MM.1S (cell line): ENCODE measurements around the gene SPATA12.

Source experiments
- DNase-seq: peaks from one replicate; pipeline ENCODE4 v3.0.0-alpha.2; 2015
- H2AFZ ChIP-seq: fragments of 300-600 bp; sonication (generic); 2 replicates; pipeline ENCODE4 v1.6.0; 2016; ENCODE audit warnings: antibody characterized with exemption, low read length
- H3F3A ChIP-seq: fragments of 300-600 bp; sonication (generic); 2 replicates; pipeline ENCODE4 v1.6.1; 2016; ENCODE audit warnings: mild to moderate bottlenecking, antibody characterized with exemption, low read length, moderate library complexity, mixed read lengths; ENCODE audit not compliant: insufficient read depth
- H3K27ac ChIP-seq: fragments of 300-600 bp; sonication (generic); 2 replicates; pipeline ENCODE4 v1.5.1; 2016; ENCODE audit warnings: mild to moderate bottlenecking, low read length
- H3K27me3 ChIP-seq: fragments of 300-600 bp; sonication (generic); replicated peaks from 2 replicates; pipeline ENCODE4 v1.6.0; 2016; ENCODE audit warnings: low read length; ENCODE audit not compliant: insufficient read depth
- H3K36me3 ChIP-seq: fragments of 300-600 bp; sonication (generic); replicated peaks from 2 replicates; pipeline ENCODE4 v1.6.1; 2016; ENCODE audit warnings: mild to moderate bottlenecking, low read length, mixed read lengths; ENCODE audit not compliant: insufficient read depth
- H3K4me1 ChIP-seq: fragments of 300-600 bp; sonication (generic); 2 replicates; pipeline ENCODE4 v1.6.1; 2016; ENCODE audit warnings: low read length, mixed read lengths
- H3K4me2 ChIP-seq: fragments of 300-600 bp; sonication (generic); 2 replicates; pipeline ENCODE4 v1.6.0; 2016; ENCODE audit warnings: low read depth, low read length
- H3K4me3 ChIP-seq: fragments of 300-600 bp; sonication (generic); 2 replicates; pipeline ENCODE4 v1.5.1; 2016; ENCODE audit warnings: low read length, mixed read lengths
- H3K79me2 ChIP-seq: fragments of 300-600 bp; sonication (generic); 2 replicates; pipeline ENCODE4 v1.6.1; 2016; ENCODE audit warnings: mixed run types, low read length, mixed read lengths
- H3K9ac ChIP-seq: fragments of 300-600 bp; sonication (generic); 2 replicates; pipeline ENCODE4 v1.6.1; 2016; ENCODE audit warnings: low read length, mixed read lengths
- H3K9me2 ChIP-seq: fragments of 300-600 bp; sonication (generic); replicated peaks from 2 replicates; pipeline ENCODE4 v1.6.1; 2016; ENCODE audit warnings: mild to moderate bottlenecking, low read length, mixed read lengths; ENCODE audit not compliant: insufficient read depth
- H3K9me3 ChIP-seq: fragments of 300-600 bp; sonication (generic); replicated peaks from 2 replicates; pipeline ENCODE4 v1.6.1; 2016; ENCODE audit warnings: mild to moderate bottlenecking, low read length, mixed read lengths; ENCODE audit not compliant: insufficient read depth
- H4K20me1 ChIP-seq: fragments of 300-600 bp; sonication (generic); 2 replicates; pipeline ENCODE4 v1.6.1; 2016; ENCODE audit warnings: mild to moderate bottlenecking, low read length, moderate library complexity, mixed read lengths; ENCODE audit not compliant: insufficient read depth
- EZH2 ChIP-seq: fragments of 300-600 bp; sonication (generic); optimal IDR thresholded peaks from 2 replicates; pipeline ENCODE3; 2017; ENCODE audit warnings: low read depth, mild to moderate bottlenecking, antibody characterized with exemption, low read length, mixed read lengths
- EZH2phosphoT487 ChIP-seq: fragments of 300-600 bp; sonication (generic); IDR thresholded peaks from 2 replicates; pipeline ENCODE4 v1.6.1; 2018; ENCODE audit warnings: antibody characterized with exemption, low read length
- TF ChIP-seq, protein P1 (sequence below): fragments of 300-600 bp; sonication (generic); IDR thresholded peaks from 2 replicates; pipeline ENCODE4 v1.5.1; 2016; ENCODE audit warnings: antibody characterized with exemption, low read length, mixed read lengths

The SPATA12 gene

GRCh38 chr3:57048728-57049127 lies 11.7 kb upstream of the SPATA12 start:
- H3K27ac ChIP-seq, result no peak overlapping the region
- no peaks in the 10 kb centered on the region for H3K36me3 ChIP-seq
- no peak overlapping the region for H3K4me2 ChIP-seq
- H3K9me3 ChIP-seq, result no peaks in the 10 kb centered on the region
- TF ChIP-seq EZH2, result no peak
- TF ChIP-seq, protein P1, sequence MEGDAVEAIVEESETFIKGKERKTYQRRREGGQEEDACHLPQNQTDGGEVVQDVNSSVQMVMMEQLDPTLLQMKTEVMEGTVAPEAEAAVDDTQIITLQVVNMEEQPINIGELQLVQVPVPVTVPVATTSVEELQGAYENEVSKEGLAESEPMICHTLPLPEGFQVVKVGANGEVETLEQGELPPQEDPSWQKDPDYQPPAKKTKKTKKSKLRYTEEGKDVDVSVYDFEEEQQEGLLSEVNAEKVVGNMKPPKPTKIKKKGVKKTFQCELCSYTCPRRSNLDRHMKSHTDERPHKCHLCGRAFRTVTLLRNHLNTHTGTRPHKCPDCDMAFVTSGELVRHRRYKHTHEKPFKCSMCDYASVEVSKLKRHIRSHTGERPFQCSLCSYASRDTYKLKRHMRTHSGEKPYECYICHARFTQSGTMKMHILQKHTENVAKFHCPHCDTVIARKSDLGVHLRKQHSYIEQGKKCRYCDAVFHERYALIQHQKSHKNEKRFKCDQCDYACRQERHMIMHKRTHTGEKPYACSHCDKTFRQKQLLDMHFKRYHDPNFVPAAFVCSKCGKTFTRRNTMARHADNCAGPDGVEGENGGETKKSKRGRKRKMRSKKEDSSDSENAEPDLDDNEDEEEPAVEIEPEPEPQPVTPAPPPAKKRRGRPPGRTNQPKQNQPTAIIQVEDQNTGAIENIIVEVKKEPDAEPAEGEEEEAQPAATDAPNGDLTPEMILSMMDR, result no peak
- no peak for TF ChIP-seq EZH2phosphoT487
- no peaks in the 10 kb centered on the region for H4K20me1 ChIP-seq
- H3K27me3 ChIP-seq, result no peaks in the 10 kb centered on the region
- no peaks in the 10 kb centered on the region for H3K4me1 ChIP-seq
- H3K4me3 ChIP-seq, result no peak overlapping the region
- no peaks in the 10 kb centered on the region for H3F3A ChIP-seq
- no peaks in the 10 kb centered on the region for H3K79me2 ChIP-seq
- H2AFZ ChIP-seq, result no peak overlapping the region
- no peaks in the 10 kb centered on the region for H3K9me2 ChIP-seq
- no peak overlapping the region for H3K9ac ChIP-seq
- no peak for DNase-seq

GRCh38 chr3:57052662-57053061 lies 7.8 kb upstream of the SPATA12 start:
- no peak overlapping the region for H2AFZ ChIP-seq
- H3K9ac ChIP-seq, result no peak overlapping the region
- H4K20me1 ChIP-seq, result no peaks in the 10 kb centered on the region
- H3F3A ChIP-seq, result no peaks in the 10 kb centered on the region
- no peak overlapping the region for H3K4me3 ChIP-seq
- no peaks in the 10 kb centered on the region for H3K36me3 ChIP-seq
- H3K9me3 ChIP-seq, result no peaks in the 10 kb centered on the region
- H3K9me2 ChIP-seq, result no peaks in the 10 kb centered on the region
- H3K27me3 ChIP-seq, result no peaks in the 10 kb centered on the region
- TF ChIP-seq, protein P1, result no peak
- TF ChIP-seq EZH2phosphoT487 (no peak), EZH2 (no peak)
- no peaks in the 10 kb centered on the region for H3K4me1 ChIP-seq
- H3K27ac ChIP-seq, result no peak overlapping the region
- H3K79me2 ChIP-seq, result no peaks in the 10 kb centered on the region
- H3K4me2 ChIP-seq, result no peak overlapping the region
- no peak for DNase-seq

DNA sequence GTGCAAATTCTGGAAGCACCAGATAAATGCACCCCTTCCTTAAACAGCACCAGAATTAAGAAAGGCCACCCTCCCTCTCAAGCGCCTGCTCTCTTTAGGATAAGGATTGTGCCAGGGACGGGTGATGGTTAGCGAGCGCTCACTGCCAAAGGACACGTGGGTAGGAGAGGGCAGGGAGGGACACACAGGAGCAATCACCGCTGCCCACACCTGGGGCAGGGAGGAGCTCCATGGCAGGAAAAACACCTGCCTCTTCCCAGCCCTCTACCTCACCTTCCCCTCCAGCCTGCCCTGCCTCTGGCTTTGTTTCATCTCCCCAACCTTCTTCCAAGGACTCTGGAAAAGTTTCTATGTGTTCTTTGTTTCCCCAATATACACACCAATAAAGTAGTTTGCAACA lies 7.3 kb upstream of the SPATA12 start:
- Histone ChIP-seq H3K27me3 (no peaks in the 10 kb centered on the region), H3K9me2 (no peaks in the 10 kb centered on the region), H3K36me3 (no peaks in the 10 kb centered on the region), H3K9me3 (no peaks in the 10 kb centered on the region), H3K4me2 (no peak overlapping the region), H3K27ac (no peak overlapping the region), H2AFZ (no peak overlapping the region), H3K4me3 (no peak overlapping the region), H3K9ac (no peak overlapping the region), H3F3A (no peaks in the 10 kb centered on the region), H4K20me1 (no peaks in the 10 kb centered on the region), H3K79me2 (no peaks in the 10 kb centered on the region), H3K4me1 (no peaks in the 10 kb centered on the region)
- DNase-seq, result no peak
- no peak for TF ChIP-seq EZH2
- TF ChIP-seq EZH2phosphoT487, result no peak
- TF ChIP-seq, protein P1, result no peak
